ENCODE results near the gene NLGN2. TPM values are rescaled to one million over a fixed set of nuclear protein-coding genes. Genes with fewer than 3 reads are reported as not detected.

NLGN2 gene
- 4.1 and 6.3 TPM in 2 replicates for total RNA-seq

DNA sequence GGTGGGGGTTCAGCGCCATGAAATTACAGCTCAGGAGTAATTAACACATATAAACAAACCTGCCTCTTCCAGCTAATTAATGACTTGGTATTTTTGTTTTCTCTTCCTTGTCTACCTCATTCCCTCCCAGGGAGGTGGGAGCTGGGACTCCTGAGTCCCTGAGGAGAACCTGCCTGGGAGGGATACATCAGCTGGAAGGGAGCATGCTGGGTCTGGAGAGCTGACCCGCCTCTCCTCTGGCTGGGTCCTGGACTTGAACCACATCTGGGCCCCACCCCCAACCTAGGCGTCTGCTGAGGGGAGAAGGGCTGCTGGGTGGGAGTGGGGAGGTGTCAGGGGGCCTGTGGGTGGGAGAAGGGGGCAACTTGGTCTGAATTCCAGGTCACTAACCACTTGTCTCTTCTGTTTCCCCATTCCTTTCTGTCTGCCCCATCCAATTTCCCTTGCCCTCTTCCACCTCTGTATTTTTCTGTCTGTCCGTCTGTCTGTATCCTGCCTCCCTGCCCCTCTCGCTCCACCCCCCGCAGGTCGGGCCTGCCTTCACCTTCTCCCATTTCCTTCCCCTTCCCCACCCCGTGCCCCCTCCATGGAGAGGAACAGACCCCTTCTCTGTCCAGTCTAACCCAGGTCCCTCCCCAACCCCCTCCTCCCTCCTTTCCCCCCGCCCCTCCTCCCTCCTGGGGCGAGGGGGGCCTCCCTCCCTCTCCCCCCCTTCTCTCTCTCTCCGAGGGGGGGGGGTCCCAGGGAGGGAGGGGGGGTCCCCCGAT is at the start of gene NLGN2:
NLGN2 (plus strand) TSS at position 361 of the 767 bp plus-strand sequence. CDS start 411 bp downstream, outside the sequence.

DNA sequence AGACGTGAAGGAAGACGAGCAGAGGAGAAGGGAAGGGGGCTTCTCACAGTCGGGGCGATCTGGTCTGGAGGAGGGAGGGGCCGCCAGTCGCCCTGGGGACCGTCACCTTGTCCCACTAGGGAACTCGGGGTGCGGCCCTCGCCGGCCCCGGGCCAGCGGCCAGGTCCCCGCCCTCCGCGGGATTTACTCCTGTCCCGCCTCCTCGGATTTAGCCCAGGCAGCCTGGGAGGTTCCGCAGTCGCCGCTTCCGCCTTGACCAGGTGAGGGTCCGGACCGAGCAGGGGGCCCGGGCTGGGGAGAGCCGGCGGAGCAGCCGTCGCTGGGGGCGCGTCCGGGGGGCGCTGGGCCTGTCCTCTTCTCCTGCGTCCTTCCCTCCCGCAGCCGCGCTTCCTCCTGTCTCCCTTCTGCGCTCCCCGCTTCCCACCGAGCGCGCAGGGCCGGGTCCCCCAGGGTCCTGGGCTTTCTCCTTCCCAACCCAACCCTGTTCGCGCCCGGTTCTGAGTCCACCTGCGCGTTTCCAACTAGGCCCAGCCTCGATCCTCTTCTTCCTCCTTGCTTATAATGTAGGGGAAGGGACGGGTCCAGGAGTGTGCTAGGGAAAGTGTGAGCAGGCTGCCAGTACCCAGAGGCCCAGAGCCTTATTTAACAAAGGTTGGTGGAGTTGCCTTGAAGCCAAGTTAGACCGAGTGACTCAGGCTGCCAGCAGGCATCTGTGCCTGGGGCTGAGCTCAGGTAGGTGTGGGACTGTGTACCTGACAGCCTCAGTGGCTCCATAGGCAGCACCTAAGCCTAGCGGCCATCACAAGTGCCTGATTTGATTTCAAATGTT is 26.6 kb upstream of the NLGN2 start, which contains the start of gene TNK1:
TNK1 (plus strand) TSS at position 235 of the 829 bp plus-strand sequence. CDS start 1,838 bp downstream, outside the sequence.

DNA sequence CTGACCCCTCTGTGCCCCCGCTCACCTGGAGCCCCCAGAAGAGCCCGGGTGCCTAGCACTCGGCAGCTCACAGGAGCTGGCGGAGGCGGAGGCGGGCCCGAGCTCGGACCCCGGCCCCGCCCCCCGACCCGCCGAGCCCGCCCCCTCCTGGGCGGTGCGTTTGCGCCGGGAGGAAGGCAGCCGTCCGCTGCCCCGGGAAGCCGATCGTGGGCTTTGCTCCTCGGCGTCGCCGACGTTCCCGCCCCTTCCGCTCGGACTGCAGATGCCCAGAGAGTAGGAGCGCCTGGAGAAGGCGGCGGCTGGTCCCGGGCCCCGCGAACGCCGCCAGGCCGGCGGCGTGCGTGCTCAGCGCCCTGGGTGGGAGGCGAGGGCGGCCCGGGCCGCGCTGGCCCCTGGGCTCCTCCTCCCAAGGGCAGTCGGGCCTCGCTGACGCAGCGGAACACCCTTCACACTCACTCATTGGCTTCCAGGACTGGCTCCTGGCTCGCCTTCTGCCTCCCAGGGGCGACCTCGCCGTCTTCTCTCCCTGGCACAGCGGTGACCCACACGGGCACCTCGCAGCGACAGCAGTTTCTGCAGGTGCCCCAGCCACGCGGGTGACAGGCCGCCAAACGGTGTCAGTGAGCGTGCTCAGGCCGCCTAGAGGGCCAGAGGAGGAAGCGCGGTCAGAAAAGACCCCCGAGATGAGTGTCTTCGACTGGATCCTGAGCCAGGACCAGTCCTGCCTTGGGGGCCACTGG is 13.0 kb upstream of the NLGN2 start, which contains the start of gene PLSCR3:
PLSCR3 (minus strand) TSS at position 74 of the 740 bp plus-strand sequence. CDS start 415 bp downstream, outside the sequence.

DNA sequence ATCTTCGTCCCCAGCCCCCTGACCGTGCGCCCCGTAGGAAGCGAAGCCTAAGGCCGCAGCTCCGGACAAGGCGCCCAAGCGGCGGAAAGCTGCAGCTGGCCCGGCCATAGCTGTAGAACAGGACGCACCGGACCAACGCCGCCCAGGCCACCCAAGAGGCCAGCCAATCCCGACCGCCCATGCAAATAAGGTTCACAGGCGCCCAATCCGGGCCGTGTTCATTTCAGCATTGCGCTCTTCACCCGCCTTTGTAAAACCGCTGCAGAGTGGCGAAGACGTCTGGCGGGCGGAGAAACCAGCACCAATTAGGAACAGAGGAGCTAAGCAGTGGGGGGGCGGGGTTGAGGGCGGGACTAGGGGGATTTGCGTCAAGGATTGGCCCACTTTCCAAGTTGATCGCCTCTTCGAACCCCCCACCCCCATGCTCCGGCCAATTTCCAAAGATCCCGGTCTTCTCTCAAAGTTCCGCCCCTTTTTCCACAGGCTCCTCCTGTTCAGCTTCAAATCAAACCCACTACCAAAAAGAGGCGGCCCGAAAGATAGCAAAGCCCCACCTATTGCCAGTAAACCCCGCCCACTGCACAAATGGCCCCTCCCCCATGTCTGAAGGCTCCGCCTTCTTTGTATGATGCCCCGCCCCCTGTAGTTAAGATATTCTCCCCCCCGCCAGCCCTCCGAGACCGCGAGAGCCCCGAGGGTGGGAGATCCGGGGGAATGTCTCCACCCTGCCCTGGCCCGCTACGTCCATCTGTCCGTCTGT is 3.5 kb upstream of the NLGN2 start, which contains the start of gene TMEM256:
TMEM256 (minus strand) TSS at position 121 of the 760 bp plus-strand sequence; CDS start at position 108, 13 bp downstream.

DNA sequence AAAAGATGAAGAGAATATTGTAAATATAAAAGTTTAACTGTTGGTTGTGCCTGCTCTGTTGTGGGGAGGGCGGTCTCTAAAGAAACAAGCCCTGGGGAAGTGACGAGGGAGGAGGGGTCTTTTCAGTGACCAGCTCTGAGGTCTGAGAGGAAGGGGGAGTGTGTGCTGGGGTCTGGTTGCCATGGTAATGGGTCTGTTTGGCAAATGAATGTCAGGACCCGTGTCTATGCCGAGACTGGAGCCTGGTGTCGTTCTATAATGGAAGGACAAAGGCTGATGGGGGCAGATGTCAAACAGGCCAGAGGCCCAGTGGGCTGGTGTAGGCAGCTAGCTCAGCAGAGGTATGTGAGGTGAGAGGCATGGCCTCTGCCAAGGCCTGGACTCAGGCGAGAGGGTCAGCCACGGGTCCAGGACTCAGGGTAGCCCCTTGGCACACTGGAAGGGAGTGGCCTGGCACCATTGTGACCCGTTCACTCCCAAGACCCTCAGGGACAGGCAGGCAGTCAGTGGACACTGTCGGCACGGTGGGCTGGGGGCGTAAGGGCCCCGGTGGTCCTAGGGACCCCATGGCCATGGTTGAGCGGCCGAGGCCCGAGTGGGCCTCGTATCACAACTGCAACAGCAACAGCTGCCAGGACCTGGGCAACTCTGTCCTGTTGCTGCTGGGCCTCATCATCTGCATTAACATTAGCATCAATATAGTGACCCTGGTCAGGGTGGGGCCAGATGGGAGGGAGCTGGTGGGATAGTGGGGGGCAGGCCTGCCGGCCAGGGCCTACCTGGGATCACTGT is 12.4 kb downstream of the NLGN2 start, which contains the start of gene SPEM1:
SPEM1 (plus strand) TSS at position 506 of the 792 bp plus-strand sequence; CDS start at position 567, 61 bp downstream.

DNA sequence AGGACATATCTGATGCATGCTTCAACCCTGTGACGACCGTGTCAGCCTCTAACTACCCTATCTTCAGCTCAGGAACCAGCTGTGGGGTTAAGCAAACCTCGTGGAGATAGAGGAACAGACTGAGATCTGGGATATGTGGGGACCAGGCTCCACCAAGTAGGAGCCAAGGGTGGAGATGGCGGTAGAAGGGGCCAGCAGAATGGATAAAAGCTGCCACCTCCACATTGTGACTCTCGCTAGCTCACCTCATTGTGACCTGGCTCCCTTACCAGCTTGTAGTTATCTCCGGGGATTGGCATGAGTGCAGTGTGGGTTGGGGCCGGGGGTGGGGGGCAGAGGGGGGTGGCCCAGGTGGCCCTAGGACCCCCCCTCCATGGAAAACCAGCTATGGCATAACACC is 17.7 kb downstream of the NLGN2 start, which contains the start of gene SPEM2:
SPEM2 (plus strand) TSS at position 301 of the 400 bp plus-strand sequence; CDS start at position 374, 73 bp downstream.

DNA sequence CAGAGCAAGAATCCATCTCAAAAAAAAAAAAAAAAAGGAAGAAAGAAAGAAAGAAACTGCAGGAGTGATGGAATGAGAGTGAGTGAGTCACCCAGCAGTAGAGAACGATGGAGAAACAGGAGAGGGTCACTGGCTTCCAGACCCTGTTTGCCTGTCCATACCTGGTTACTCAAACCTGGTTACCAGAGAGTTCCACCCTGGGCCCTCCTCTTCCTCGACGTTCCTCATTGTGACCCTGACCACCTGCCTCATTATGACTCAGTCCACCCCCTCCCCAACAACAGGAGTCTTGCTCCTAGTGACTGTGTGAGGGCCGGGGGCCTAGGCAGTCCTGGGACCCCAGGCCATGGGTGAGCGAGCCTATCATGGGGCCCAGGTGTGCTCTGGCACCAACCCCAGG is 20.9 kb downstream of the NLGN2 start, which contains the start of gene SPEM3:
SPEM3 (plus strand) TSS at position 301 of the 400 bp plus-strand sequence; CDS start at position 347, 46 bp downstream.

DNA sequence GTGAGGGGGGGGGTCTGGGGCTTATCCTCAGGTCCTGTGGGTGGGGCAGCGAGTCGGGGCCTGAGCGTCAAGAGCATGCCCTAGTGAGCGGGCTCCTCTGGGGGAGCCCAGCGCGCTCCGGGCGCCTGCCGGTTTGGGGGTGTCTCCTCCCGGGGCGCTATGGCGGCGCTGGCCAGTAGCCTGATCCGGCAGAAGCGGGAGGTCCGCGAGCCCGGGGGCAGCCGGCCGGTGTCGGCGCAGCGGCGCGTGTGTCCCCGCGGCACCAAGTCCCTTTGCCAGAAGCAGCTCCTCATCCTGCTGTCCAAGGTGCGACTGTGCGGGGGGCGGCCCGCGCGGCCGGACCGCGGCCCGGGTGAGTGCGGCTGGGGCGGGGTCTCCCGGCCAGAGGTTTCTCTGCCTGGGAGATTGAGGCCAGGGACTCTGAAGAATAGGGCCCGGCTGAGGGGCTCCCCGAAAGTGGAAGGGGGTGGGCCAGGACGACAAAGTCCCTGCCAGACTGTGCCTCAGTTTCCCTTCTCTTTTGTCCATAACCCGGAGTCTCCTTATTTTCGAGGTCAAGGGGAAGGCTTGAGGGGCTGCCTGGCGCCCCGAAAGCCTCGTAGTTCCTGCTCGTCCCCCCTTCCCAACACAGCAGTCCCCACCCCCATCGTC is 31.9 kb downstream of the NLGN2 start, which contains the start of gene FGF11:
FGF11 (plus strand) TSS at position 51 of the 651 bp plus-strand sequence; CDS start at position 160, 109 bp downstream.

DNA sequence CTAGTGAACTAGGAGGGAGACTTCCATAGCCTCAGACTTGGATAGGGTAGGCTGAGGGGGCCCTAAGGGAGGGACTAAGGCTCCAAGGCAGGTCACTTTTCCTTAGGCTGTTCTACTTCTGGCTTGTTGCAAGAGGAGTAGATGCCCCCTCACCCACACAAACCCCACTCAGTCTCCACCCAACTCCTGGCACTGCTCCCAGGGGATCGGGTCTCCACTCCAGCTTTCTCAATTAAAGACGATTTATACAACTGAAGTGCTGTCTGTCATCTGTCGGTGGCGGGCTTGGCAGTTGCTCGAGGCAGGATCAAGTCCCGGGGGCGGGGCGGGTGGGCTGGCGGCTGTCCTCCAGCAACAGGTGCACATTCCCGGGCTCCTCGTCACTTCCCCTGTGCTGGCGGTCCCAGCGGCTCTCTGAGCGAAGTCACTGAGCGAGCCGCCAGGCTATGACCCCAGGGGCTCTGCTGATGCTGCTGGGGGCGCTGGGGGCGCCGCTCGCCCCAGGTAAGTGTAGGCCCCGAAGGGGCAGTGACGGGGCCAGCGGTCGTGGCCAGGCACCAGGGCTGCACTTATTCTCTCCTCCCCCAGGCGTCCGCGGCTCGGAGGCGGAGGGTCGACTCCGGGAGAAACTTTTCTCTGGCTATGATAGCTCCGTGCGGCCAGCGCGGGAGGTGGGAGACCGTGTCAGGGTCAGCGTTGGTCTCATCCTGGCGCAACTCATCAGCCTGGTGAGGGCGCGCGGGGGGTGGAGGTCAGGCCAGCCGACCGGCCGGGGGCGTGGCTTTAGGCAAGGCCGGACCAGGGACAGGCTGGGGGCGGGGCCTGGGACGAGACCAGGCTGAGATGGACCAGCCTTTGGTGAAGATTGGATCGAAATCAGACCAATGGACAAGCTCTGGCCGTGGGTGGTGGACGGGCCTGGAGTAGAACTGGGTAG is 37.3 kb downstream of the NLGN2 start, which contains the start of gene CHRNB1:
CHRNB1 (plus strand) TSS at position 380 of the 937 bp plus-strand sequence; CDS start at position 447, 67 bp downstream.

Other genes with a start within 250 kb of the NLGN2 start
- gene ASGR1, start 228.5 kb upstream of the NLGN2 start, total RNA-seq, result 0.28 and 0.37 TPM in 2 replicates
- 9.0 and 18.4 TPM in 2 replicates for gene DLG4, start 188.0 kb upstream of the NLGN2 start, total RNA-seq
- gene ACADVL, start 187.9 kb upstream of the NLGN2 start, total RNA-seq, result 227 and 290 TPM in 2 replicates
- gene DVL2, start 173.3 kb upstream of the NLGN2 start, total RNA-seq, result 78.2 and 87.1 TPM in 2 replicates
- gene PHF23, start 168.4 kb upstream of the NLGN2 start, total RNA-seq, result 38.3 and 47.5 TPM in 2 replicates
- gene GABARAP, start 165.4 kb upstream of the NLGN2 start, total RNA-seq, result 168 and 193 TPM in 2 replicates
- gene CTDNEP1, start 156.1 kb upstream of the NLGN2 start, total RNA-seq, result 15.2 and 17.6 TPM in 2 replicates
- 26.5 and 27.7 TPM in 2 replicates for gene ELP5, start 155.6 kb upstream of the NLGN2 start, total RNA-seq
- gene CLDN7, start 145.4 kb upstream of the NLGN2 start, total RNA-seq, result 1.3 and 1.6 TPM in 2 replicates
- gene SLC2A4, start 126.1 kb upstream of the NLGN2 start, total RNA-seq, result 0.28 TPM in 2 replicates
- 0.09 TPM in 1 of 2 replicates, not detected in the other for gene YBX2, start 113.2 kb upstream of the NLGN2 start, total RNA-seq
- 397 and 405 TPM in 2 replicates for gene EIF5A, start 100.2 kb upstream of the NLGN2 start, total RNA-seq
- 26.2 and 32.5 TPM in 2 replicates for gene GPS2, start 92.5 kb upstream of the NLGN2 start, total RNA-seq
- 14.4 and 23.1 TPM in 2 replicates for gene NEURL4, start 78.5 kb upstream of the NLGN2 start, total RNA-seq
- gene ACAP1, start 71.3 kb upstream of the NLGN2 start, total RNA-seq, result 2.1 and 3.3 TPM in 2 replicates
- 6.8 and 16.4 TPM in 2 replicates for gene KCTD11, start 55.7 kb upstream of the NLGN2 start, total RNA-seq
- gene TMEM95, start 52.7 kb upstream of the NLGN2 start, total RNA-seq, result not detected in 2 replicates
- gene TNK1, start 26.8 kb upstream of the NLGN2 start, total RNA-seq, result 0.37 and 0.57 TPM in 2 replicates
- gene PLSCR3, start 13.3 kb upstream of the NLGN2 start, total RNA-seq, result 13.9 and 14.4 TPM in 2 replicates
- 105 and 158 TPM in 2 replicates for gene TMEM256, start 3.7 kb upstream of the NLGN2 start, total RNA-seq
- gene SPEM1, start 12.5 kb downstream of the NLGN2 start, total RNA-seq, result not detected in 2 replicates
- gene SPEM2, start 17.8 kb downstream of the NLGN2 start, total RNA-seq, result not detected in 2 replicates
- gene SPEM3, start 21.0 kb downstream of the NLGN2 start, total RNA-seq, result not detected in 2 replicates
- gene TMEM102, start 27.6 kb downstream of the NLGN2 start, total RNA-seq, result 0.71 and 0.74 TPM in 2 replicates
- 0.71 and 3.4 TPM in 2 replicates for gene FGF11, start 31.7 kb downstream of the NLGN2 start, total RNA-seq
- gene CHRNB1, start 37.2 kb downstream of the NLGN2 start, total RNA-seq, result 5.9 and 7.3 TPM in 2 replicates
- gene ZBTB4, start 71.8 kb downstream of the NLGN2 start, total RNA-seq, result 14.8 and 19.0 TPM in 2 replicates
- gene SLC35G6, start 73.6 kb downstream of the NLGN2 start, total RNA-seq, result not detected in 2 replicates
- gene POLR2A, start 76.5 kb downstream of the NLGN2 start, total RNA-seq, result 65.1 and 79.0 TPM in 2 replicates
- 2.1 and 4.4 TPM in 2 replicates for gene TNFSF12, start 141.2 kb downstream of the NLGN2 start, total RNA-seq
- gene TNFSF13, start 150.9 kb downstream of the NLGN2 start, total RNA-seq, result 0.71 and 0.74 TPM in 2 replicates
- gene SENP3, start 154.1 kb downstream of the NLGN2 start, total RNA-seq, result 61.0 and 67.3 TPM in 2 replicates
- 11.2 and 16.3 TPM in 2 replicates for gene CD68, start 171.8 kb downstream of the NLGN2 start, total RNA-seq
- gene MPDU1, start 176.0 kb downstream of the NLGN2 start, total RNA-seq, result 54.0 and 54.8 TPM in 2 replicates
- gene SOX15, start 182.2 kb downstream of the NLGN2 start, total RNA-seq, result 0.14 and 0.18 TPM in 2 replicates
- gene FXR2, start 207.1 kb downstream of the NLGN2 start, total RNA-seq, result 41.4 and 45.7 TPM in 2 replicates
- gene SAT2, start 220.0 kb downstream of the NLGN2 start, total RNA-seq, result 52.7 and 54.0 TPM in 2 replicates
- gene SHBG, start 222.3 kb downstream of the NLGN2 start, total RNA-seq, result 0.57 and 148 TPM in 2 replicates
- gene ATP1B2, start 243.1 kb downstream of the NLGN2 start, total RNA-seq, result not detected in 2 replicates